Natural killer cell (primary cell): ENCODE measurements around the gene ACOT12. TPM values are rescaled to one million over a fixed set of nuclear protein-coding genes. Genes with fewer than 3 reads are reported as not detected.
"Not testable (repeated sequence)": the region's sequence is repeated elsewhere in the genome, so short reads cannot be mapped to it uniquely, and the experiment has no call there.

Experiments used
- ATAC-seq, 3 donors: fragments of 150-1000 bp in 2 of 3; fragments of 200-7000 bp in 1 of 3; cut with Tn5 transposase; 1 replicate in 1 of 3; 2 replicates in 2 of 3; pipeline ENCODE4 v1.10.0; 2021; ENCODE audit warnings: mild to moderate bottlenecking in 2 of 3, moderate library complexity in 2 of 3
- DNase-seq, 2 donors: peaks; one replicate each; pipeline versions ENCODE4 v3.0.0 to v3.0.0-alpha.2; 2013 to 2021; ENCODE audit warnings: mixed read lengths in 1 of 2
- H3K27ac ChIP-seq: one replicate; pipeline ENCODE4 v1.5.1; 2013; ENCODE audit warnings: mild to moderate bottlenecking, low read length
- H3K27me3 ChIP-seq: one replicate; pipeline ENCODE4 v1.6.1; 2013; ENCODE audit warnings: low read length; ENCODE audit not compliant: control insufficient read depth, insufficient read depth
- H3K36me3 ChIP-seq: one replicate; pipeline ENCODE4 v1.6.1; 2013; ENCODE audit warnings: low read length; ENCODE audit not compliant: control insufficient read depth, insufficient read depth
- H3K4me1 ChIP-seq: one replicate; pipeline ENCODE4 v1.6.1; 2013; ENCODE audit warnings: low read length; ENCODE audit not compliant: control insufficient read depth, insufficient read depth
- H3K4me3 ChIP-seq: one replicate; pipeline ENCODE4 v1.5.1; 2013; ENCODE audit warnings: low read length
- H3K9me3 ChIP-seq: one replicate; pipeline ENCODE4 v1.6.1; 2013; ENCODE audit warnings: low read length; ENCODE audit not compliant: control insufficient read depth, insufficient read depth
- H3K27ac Mint-ChIP-seq, 2 donors: one replicate each; pipeline ENCODE4 v1.8.0; 2022; ENCODE audit warnings: mild to moderate bottlenecking in 2 of 2, mixed read lengths in 2 of 2, moderate library complexity in 1 of 2
- H3K27me3 Mint-ChIP-seq, 2 donors: one replicate each; pipeline ENCODE4 v1.8.0; 2022; ENCODE audit warnings: low read depth in 2 of 2, mixed read lengths in 2 of 2
- H3K36me3 Mint-ChIP-seq: one replicate; pipeline ENCODE4 v1.8.0; 2022; ENCODE audit warnings: mixed read lengths
- H3K4me1 Mint-ChIP-seq, 2 donors: one replicate each; pipeline ENCODE4 v1.8.0; 2022; ENCODE audit warnings: mixed read lengths in 2 of 2
- H3K4me3 Mint-ChIP-seq: one replicate; pipeline ENCODE4 v1.8.0; 2022; ENCODE audit warnings: mild to moderate bottlenecking, moderate library complexity, mixed read lengths
- H3K9me3 Mint-ChIP-seq, 2 donors: one replicate each; pipeline ENCODE4 v1.8.0; 2022; ENCODE audit warnings: mixed read lengths in 2 of 2
- WGBS: methylation state at CpG from one replicate; pipeline ENCODE4 v1.1.7; 2013; ENCODE audit warnings: missing lambda C conversion rate; ENCODE audit not compliant: insufficient coverage; 5-methylcytosine and 5-hydroxymethylcytosine counted together
- intact Hi-C: fragments of 100-400 bp; cut with micrococcal nuclease; formaldehyde crosslinking; loops from one replicate; pipeline ENCODE4 v1.14.2; 2022
- total RNA-seq, 4 donors: library from RNA; stranded (reverse); fragments of 120-200 nt in 1 of 4; gene quantifications; one replicate each; pipeline versions ENCODE4 v1.2.3 to v1.2.4, GENCODE V29; 2013 to 2022
- TF ChIP-seq, protein P1 (sequence below): fragments of 200-600 bp; IDR thresholded peaks from one replicate; pipeline ENCODE4 v1.8.0; 2022; ENCODE audit warnings: antibody characterized with exemption

ACOT12 gene
- total RNA-seq, 3 donors from 2014 or later (not counting 1 experiment from before 2014, with no cell fraction given), result not detected

GRCh38 chr5:81409361-81409760, 15.4 kb upstream of the ACOT12 start:
- intact Hi-C loops, result no loop called here
- H3K36me3 Mint-ChIP-seq, result no peaks in the 10 kb centered on the region

GRCh38 chr5:81408496-81408895, 14.6 kb upstream of the ACOT12 start:
- no peak overlapping the region for H3K4me3 ChIP-seq
- no peaks in the 10 kb centered on the region for H3K9me3 Mint-ChIP-seq
- DNase-seq (no peak), ATAC-seq (no peak)
- TF ChIP-seq, protein P1, sequence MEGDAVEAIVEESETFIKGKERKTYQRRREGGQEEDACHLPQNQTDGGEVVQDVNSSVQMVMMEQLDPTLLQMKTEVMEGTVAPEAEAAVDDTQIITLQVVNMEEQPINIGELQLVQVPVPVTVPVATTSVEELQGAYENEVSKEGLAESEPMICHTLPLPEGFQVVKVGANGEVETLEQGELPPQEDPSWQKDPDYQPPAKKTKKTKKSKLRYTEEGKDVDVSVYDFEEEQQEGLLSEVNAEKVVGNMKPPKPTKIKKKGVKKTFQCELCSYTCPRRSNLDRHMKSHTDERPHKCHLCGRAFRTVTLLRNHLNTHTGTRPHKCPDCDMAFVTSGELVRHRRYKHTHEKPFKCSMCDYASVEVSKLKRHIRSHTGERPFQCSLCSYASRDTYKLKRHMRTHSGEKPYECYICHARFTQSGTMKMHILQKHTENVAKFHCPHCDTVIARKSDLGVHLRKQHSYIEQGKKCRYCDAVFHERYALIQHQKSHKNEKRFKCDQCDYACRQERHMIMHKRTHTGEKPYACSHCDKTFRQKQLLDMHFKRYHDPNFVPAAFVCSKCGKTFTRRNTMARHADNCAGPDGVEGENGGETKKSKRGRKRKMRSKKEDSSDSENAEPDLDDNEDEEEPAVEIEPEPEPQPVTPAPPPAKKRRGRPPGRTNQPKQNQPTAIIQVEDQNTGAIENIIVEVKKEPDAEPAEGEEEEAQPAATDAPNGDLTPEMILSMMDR, result no peak
- no peak overlapping the region for H3K4me3 Mint-ChIP-seq
- 100% methylated on average over 1 of the region's 1 CpG for WGBS
- H3K27me3 ChIP-seq, result no peaks in the 10 kb centered on the region
- H3K27ac ChIP-seq, result no peak overlapping the region
- intact Hi-C loops, result no loop called here
- H3K4me1 Mint-ChIP-seq, result no peaks in the 10 kb centered on the region
- H3K36me3 ChIP-seq, result no peaks in the 10 kb centered on the region
- H3K27me3 Mint-ChIP-seq, result no peaks in the 10 kb centered on the region
- no peaks in the 10 kb centered on the region for H3K9me3 ChIP-seq
- H3K27ac Mint-ChIP-seq, result no peak overlapping the region
- no peaks in the 10 kb centered on the region for H3K4me1 ChIP-seq
- H3K36me3 Mint-ChIP-seq, result no peaks in the 10 kb centered on the region

More at GRCh38 chr5:81409361-81409760, 15.4 kb upstream of the ACOT12 start:
- Histone ChIP-seq H3K4me1 (no peaks in the 10 kb centered on the region), H3K27ac (no peak overlapping the region), H3K4me3 (no peak overlapping the region), H3K36me3 (no peaks in the 10 kb centered on the region), H3K27me3 (no peaks in the 10 kb centered on the region), H3K9me3 (no peaks in the 10 kb centered on the region)
- H3K4me1 Mint-ChIP-seq, result no peaks in the 10 kb centered on the region
- no peak overlapping the region for H3K4me3 Mint-ChIP-seq
- TF ChIP-seq, protein P1, result no peak
- 100% methylated on average over 2 of the region's 2 CpGs for WGBS
- no peaks in the 10 kb centered on the region for H3K9me3 Mint-ChIP-seq
- DNase-seq (no peak), ATAC-seq (no peak)
- no peaks in the 10 kb centered on the region for H3K27me3 Mint-ChIP-seq
- no peak overlapping the region for H3K27ac Mint-ChIP-seq

DNA sequence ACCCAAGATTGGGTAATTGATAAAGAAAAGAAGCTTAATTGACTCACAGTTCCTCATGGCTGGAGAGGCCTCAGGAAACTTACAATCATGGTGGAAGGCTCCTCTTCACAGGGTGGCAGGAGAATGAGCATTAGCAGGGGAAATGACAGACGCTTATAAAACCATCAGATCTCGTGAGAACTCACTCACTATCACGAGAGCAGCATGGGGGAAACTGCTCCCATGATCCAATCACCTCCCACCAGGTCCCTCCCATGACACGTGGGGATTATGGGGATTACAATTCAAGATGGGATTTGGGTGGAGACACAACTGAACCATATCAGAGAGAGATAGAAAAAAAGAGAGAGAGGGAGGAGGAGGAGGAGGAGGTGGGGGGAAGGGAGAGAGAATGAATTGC, 13.9 kb upstream of the ACOT12 start:
- H3K4me3 Mint-ChIP-seq, H3K27me3 ChIP-seq, H3K9me3 Mint-ChIP-seq, H3K9me3 ChIP-seq, H3K4me1 ChIP-seq, intact Hi-C loops, H3K36me3 Mint-ChIP-seq, H3K4me3 ChIP-seq, ATAC-seq, H3K27ac Mint-ChIP-seq, H3K27ac ChIP-seq, H3K4me1 Mint-ChIP-seq, H3K36me3 ChIP-seq, H3K27me3 Mint-ChIP-seq, DNase-seq: not testable (repeated sequence)
- WGBS, result 87% methylated on average over 4 of the region's 4 CpGs

- H3K27ac Mint-ChIP-seq, result no peak overlapping the region
- DNase-seq, result no peak
- Histone ChIP-seq H3K4me1 (no peaks in the 10 kb centered on the region), H3K27me3 (no peaks in the 10 kb centered on the region), H3K36me3 (no peaks in the 10 kb centered on the region), H3K4me3 (no peak overlapping the region), H3K9me3 (no peaks in the 10 kb centered on the region), H3K27ac (no peak overlapping the region)
- intact Hi-C loops, result no loop called here
- no peaks in the 10 kb centered on the region for H3K4me1 Mint-ChIP-seq
- TF ChIP-seq, protein P1, result no peak
- peaks cover 3 to 21% of the 10 kb centered on the region in 2 donors for H3K27me3 Mint-ChIP-seq
- no peak overlapping the region for H3K4me3 Mint-ChIP-seq
- 90% methylated on average over 4 of the region's 7 CpGs for WGBS
- no peak for ATAC-seq
- no peaks in the 10 kb centered on the region for H3K9me3 Mint-ChIP-seq
- no peaks in the 10 kb centered on the region for H3K36me3 Mint-ChIP-seq
Observed at GRCh38 chr5:81405126-81405891, 11.4 kb upstream of the ACOT12 start.
